SK-MEL-5 (cell line): ENCODE measurements around the gene ECEL1. TPM values are rescaled to one million over a fixed set of nuclear protein-coding genes. Genes with fewer than 3 reads are reported as not detected.

Experiments
- DNase-seq: peaks from one replicate; pipeline ENCODE4 v3.0.0-alpha.2; 2016; ENCODE audit warnings: low read depth, low spot score
- in situ Hi-C: cut with HindIII; loops from 2 replicates; pipeline ENCODE4 v1.10.0; 2016; ENCODE audit warnings: low sequenced_read_pairs, high pct_unique_total_duplicates, low pct_unique_long_range_greater_than_20kb
- total RNA-seq: library from RNA; depleted of rRNA; stranded (reverse); fragments of >200 nt; shearing (Covaris generic); gene quantifications from 2 replicates; pipeline ENCODE4 v1.2.3, GENCODE V29; 2014

The ECEL1 gene
- total RNA-seq, 1 experiment from 2014 or later = not detected

DNA sequence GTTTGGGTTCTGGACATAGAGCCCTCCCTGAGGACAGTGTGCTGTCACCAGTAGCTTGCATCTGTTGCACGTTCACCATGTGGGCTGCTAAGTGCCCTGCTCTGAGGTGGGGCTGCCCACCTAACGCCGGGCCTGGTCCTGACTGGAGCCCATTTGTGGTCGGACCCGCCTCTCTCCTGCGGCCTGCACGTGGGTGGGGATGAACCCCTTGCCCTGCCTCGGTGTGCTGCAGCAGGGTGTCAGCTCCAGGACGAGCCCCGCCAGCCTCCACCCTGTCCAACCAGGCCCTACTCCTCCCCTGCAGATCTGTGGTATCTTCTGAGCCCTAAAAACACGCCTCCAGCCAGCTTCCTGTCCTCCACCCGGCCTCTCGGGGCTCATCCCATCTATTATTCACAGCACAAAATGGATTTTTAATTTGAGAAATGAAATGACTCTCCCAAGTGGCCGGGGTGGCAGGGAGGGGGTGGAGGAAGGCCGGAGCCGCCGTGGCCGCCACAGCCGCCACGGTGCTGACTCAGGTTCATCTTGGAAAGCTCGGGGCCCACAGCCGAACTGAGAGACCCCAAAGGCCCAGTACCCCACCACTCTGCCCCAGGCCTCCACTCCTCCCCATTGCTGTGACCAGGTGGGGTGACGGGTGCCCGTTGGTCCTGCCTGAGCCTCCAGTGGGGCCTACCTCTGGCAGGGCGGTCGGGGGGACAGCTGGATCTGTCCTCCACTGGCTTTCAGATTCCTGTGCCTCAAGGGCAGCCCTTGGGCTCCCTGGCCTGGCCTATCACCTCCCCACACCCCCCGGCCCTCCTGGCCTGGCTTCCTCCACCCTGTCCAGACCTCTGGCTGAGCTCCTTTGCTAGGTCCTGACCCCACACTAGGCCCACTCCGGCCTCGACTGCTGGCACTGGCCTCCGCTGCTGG lies 2.8 kb upstream of the ECEL1 start:
- in situ Hi-C loops = no loop called here
- no peak for DNase-seq

DNA sequence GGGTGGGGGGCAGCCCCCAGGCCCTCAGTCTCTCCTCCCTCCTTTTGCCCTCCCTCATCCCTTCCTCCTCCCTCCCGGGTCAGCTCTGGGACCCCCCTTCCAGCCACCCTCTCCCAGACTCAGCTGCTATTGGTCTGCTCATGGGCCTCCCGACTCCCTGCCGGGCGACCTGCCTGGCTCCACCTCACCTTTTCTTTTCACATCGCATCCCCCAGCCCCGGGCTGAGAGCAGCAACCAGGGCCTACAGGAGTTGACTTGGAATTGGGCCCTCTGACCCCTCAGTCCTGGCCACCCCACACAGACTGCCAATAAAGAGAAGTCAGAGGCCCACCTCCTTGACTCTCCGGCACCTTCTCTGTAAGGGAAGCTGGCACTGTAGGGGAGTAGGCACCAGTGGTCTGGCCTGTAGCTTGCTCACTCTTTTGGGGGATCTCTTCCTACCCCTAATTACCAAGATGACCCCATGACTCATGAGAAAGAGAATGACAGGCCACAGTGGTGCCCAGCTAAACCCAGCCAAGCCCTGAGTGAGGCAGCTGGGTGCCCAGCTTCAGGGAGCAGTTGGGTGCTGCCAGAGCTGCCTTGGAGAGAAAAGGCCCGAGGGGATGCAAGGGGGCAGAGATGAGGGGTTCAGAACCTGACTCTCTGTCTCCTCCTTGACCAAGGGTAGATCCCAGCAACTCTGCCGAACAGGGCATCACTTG lies 2.0 kb upstream of the ECEL1 start:
- in situ Hi-C loops = no loop called here
- DNase-seq = no peak

DNA sequence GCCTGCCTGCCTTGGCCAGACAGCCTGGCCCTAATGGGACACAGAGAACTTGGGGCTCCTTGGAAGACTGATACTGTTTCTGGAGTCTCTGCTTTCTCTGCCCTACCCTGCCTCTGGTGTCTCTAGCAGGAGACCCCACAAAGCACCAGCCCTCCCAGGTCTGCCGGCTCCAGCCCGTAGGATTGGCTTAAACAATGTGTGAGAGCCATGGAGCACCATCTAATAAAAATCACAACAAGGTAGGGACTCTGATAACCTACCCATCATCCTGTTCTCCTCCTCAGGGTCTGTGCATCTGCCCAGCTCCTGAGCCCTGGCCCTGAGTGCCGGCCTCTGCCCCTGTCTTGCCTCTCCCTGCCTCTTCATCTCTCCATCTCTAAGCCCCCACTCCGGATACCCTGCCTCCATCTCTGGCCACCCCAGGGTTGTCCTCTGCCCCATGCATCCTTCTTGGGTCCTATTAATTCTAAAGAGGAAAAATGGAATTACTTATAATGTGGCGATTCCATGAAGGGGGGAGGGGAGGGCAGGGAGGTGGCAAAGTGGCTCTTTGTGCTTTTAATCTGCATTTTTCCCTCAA lies 1.2 kb upstream of the ECEL1 start:
- no peak for DNase-seq
- in situ Hi-C loops = no loop called here

DNA sequence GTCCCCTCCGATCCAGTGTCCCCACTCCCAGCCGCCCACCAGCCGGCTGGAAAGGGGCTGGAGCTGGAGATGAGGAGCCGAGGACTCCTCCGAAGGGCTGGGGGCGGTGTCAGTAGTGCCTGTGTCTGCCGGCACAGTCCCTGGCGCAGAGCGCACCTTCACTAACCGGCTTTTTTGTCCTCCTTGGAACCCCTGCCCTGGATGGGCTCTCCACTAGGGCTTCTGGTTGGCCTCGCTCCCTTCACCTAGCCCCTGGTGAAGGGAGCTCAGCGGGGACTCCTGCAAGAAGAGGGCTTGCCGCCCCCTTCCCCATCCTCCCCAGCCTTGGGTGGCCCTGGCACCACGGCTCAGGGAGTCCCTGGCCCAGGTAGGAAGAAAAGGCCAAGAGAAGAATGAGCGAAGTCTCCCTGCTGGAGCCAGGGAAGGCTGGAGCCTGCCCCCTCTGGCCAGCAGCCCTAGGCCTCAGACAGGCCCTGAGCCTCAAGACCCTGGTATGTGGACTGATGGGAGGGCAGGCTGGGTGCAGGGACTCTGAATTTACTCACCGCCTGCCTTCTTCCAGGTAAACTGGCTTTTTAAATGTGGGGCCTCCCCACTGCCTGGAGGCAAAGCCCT lies 570 bp upstream of the ECEL1 start:
- in situ Hi-C loops = no loop called here
- no peak for DNase-seq

DNA sequence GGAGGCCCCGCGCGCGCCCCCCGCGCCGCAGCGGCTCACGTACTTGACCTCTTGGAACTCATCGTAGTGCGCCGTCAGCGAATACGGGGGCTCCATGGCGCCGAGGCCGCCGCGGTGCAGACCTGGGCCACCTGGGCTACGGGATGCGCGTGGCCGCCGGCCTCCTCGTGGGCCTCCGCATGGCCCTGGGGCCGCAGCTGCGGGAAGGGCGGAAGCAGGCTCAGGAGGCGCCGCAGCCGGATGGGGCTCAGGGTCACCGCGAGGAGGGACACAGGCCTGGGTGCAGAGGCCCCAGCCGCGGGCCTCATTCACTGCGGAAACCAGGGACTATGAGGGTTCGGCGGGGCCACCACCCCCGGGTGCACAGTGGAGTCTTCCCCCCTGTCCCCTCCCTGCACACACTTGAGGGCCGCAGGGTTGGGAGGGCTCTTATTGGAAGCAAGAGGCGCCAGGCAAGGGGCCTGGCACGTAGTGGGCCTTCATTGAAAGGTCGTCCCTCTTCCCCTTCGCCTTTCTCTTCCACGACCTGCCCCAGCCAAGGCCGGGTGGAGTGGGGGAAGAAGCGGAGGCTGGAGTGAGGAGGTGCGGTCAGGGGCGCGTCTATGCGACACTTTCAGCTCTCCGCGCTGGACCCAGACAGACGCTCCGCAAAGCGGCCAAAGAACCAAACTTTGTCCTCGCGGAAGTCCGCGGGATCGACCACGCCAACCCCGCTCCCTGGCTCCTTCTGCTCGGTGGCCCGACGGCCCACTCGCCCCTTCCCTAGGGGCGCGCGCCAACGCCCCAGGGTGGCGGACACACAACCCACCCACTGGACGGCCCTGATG lies 863 bp downstream of the ECEL1 start:
- in situ Hi-C loops = no loop called here
- DNase-seq = no peak

DNA sequence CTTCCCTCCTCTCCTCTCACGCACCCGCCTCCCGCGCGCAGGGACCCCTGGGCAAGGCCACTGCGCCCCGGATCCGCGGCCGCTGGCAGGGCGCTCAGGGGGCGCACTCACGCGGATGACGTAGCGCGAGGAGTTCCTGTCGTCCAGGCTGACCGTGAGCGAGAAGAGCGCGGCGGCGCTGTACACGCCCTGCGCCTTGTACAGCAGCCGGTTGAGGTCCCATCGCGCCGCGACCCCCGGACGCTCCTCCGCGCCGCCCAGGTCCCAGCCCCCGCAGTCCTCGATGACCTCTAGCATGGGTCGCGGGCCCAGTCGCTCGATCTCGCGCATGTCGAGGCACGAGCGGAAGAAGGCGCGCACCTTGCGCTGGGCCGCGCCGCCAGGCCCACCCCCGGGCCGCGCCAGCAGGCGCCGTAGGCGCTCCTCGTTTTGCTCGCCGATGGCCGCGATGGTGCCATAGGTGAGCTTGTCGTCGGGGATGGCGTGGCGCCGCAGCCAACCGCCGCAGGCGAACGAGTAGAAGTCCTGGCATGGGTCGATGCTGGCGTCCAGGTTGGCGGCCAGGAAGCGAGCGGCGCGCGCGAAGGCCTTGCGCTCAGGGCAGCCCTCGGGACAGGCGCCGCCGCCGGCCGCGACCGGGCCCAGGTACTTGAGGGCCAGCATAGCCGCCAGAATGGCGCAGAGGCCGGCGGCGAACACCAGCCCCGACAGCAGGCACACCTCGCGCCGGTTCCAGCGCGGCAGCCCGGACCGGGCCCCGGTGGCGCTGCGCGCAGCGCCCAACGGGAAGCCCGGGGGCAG lies 1.7 kb downstream of the ECEL1 start:
- in situ Hi-C loops = no loop called here
- no peak for DNase-seq

DNA sequence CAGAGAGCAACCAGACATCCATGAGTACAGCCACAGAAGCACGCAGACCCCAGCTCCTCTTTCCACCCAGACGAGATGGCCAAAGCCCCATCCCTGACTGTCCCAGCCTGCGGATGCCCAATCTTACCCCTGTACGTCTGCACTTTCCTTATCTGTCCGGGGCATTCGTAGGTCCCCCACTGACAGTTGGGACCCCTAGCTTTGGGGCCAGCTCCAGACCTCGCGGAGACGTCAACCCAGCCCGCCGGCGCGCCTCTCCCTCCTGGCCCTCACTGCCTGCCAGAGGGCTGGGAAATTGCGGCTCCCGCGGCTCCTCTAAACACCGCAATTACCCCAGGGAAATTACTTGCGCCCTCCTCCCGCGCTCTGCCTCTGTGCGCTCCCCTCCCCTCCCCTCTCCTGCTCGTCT lies 2.3 kb downstream of the ECEL1 start:
- in situ Hi-C loops = no loop called here
- no peak for DNase-seq

DNA sequence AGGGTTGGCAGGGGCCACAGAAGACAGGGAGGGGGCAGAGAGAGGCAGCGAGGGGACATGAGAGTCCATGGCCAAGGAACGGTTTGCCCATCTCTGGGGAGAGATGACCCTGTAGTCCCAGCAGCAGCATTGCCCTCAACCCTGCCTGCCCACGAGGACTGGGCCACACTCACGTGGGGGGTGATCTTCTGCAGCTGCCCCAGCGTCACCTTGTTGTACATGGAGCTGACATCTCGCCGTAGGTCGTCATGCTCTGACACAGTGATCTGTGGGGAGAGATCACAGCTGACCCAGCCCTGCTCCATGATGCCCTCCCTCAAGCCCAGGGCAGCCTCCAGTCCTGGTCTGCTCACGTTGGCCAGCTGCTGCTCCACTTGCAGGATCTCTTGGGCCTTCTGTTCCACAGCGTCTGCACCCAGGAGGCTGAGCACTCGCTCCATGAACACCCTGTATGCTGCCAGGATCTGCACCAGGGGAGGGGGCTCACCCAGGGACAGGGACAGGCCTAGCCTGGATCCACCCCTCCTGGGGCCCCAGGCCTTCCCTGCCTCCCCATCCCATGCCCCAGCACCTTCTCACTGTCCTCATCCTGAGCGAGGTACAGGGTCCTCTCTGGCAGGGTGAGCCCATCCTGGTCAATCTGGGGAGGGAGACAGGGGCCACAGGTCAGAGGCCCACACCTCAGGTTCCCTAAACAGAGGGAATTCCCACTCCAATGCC lies 2.8 kb downstream of the ECEL1 start:
- in situ Hi-C loops = no loop called here

DNA sequence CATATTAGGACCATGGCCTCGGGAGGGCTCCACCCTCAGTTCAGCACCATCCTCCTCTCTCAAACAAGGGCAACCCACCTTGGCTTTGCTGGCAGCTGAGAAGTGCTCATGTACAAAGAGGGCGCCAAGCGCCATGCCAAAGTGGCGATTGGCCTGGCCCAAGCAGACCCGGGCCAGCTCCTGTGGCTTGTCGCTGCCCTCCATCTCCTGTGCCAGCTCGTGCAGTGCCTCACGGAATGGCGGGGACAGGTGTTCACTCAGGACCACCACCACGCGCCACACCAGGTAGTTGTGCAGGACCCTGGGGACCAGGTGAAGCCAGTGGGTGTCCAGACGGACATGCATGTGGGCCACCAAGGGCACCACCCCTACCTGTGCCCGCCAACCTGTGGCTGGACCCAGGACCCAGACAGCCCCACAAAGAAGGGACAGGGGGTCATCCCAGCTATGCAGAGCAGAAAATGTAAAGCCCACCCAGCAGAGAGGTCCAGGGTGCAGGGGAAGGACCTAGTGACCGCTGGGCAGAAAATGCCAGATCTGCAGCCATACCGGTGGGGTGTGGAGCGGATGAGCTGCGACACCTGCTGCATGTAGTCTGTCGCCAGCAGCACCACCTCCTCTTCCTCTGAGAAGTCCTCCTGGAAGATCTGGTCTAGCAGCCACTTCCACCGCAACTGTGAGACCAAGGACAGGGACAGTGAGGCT lies 3.6 kb downstream of the ECEL1 start:
- in situ Hi-C loops = no loop called here
- no peak for DNase-seq

More for the DNA sequence above, 2.8 kb downstream of the ECEL1 start:
- DNase-seq = no peak

DNA sequence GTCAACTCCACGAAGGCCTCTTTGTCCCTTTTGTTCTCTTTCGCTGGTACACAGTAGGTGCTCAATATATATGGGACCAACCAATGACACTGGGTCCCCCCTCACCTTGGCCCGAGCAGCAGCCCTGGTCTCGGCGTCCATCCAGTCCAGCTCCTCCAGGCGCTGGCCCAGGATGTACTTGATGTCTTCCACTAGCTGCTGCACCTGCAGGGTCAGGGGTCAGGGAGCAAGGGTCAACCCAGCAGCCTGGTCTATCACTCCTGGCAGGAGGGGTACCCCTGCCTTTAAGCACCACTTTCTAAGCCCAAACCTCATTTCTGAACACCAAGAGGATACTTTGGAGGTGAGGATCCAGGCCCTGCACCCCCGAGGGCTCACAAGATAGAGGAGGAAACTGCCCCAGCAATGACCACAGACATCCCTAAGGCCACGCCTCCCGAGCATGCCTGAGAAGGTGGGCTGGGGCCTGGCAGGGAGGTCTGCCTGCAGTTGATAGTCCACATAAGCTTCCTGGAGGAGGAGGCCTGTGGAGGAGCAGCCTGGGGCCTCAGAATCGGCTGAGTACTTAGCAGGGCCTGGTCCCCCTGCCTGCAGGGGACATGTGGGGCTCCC lies 4.2 kb downstream of the ECEL1 start:
- in situ Hi-C loops = no loop called here
- no peak for DNase-seq

DNA sequence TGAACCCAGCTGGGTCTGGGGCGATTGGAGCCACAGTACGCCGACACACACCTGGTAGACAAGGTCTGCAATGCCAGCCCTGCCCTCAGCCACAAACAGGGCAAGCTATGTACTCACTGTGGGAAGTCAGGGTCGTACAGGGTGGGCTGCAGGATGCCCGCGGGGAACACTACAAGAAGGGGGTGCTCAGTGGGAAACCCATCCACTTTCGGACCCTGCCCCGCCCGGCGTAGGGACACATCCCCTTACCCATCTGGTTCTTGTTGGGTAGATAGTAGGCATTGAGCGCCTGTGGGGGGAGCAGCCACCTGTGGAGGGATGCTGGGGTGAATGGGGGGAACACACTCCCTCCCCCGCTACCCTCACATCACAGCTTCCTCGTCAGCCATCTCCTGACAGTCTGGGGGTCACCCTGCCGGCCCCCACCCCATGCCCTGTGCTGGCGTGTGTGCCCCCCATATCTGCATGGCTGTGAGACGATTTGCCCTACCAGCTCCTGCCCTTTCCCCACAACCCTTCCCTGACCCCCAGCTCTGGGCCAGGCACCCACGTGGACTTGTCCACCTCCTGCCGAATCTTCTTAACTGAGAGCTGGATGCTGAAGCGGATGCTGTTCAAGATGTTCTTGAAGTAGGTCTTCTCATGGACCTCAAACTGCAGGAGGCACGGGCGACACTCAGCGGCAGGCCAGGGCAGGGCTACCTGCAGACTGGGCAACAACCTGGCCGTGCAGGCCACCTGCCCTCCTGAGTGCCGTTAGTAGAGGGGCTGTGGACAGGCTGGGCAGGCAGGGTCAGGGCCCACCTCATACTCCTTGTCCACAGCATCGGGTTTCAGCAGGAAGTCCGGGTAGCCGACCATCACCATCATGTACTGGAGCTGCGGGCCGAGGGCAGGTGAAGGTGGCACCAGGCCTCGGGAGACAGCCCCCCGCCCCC lies 5.1 kb downstream of the ECEL1 start:
- in situ Hi-C loops = no loop called here
- DNase-seq = no peak

DNA sequence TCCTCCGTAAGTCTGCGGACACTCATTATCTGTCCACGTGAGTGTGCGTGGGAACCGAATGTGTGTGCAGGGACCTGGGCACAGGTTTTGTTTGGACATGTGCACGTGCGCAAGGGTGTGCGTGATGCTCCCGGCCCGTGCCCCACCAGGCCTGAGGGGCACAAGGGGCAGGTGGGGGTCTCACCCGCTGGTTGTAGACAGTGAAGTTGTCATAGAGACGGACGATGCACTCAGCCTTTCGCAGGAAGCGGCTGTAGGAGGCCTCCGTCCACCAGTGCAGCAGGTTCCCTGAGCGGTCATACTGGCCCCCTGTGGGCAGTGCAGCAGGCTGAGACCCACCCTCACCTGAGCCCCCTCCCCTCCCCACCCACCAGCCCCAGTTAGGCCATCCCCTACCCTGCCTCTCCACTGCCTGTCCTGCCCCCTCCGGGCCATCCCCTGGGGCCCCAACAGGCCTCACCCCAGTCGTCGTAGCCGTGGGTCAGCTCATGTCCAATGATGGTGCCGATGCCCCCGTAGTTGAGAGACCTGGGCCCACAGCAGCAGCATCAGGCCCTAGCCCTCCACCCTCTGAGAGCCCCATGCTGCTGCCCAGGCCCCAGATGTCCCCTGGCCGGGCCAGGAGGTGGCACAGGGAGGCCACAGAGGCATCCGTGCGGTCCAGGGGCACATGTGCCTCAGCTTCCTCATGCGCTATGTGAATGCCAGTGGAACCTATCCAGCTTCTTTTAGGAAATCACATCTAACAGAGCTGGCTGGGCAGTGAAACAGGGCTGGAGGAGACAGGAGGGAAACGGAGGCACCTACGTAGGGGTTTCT lies 6.1 kb downstream of the ECEL1 start:
- DNase-seq = no peak
- in situ Hi-C loops = no loop called here
